Subcutaneous adipose tissue (tissue), 4 donors: ENCODE data around the gene NTSR1. TPM values are rescaled to one million over a fixed set of nuclear protein-coding genes. Genes with fewer than 3 reads are reported as not detected.

Source experiments
- CTCF ChIP-seq: fragments of 450-650 bp; IDR thresholded peaks from one replicate; pipeline ENCODE4 v1.5.1; 2016; ENCODE audit warnings: low read depth, mild to moderate bottlenecking, control low read depth, antibody characterized with exemption, moderate library complexity
- total RNA-seq, 4 donors: library from RNA; depleted of rRNA; stranded (reverse); fragments of >200 nt; gene quantifications; one replicate each; pipeline ENCODE4 v1.1.0, GENCODE V29; 2016

Gene NTSR1
- total RNA-seq, 4 donors from 2014 or later: 0.16 TPM; not detected in 3

- no peak for TF ChIP-seq CTCF
Observed at GRCh38 chr20:62717933-62718332, 9.3 kb downstream of the NTSR1 start.

- no peak for TF ChIP-seq CTCF
Observed at GRCh38 chr20:62718546-62718945, 9.9 kb downstream of the NTSR1 start.

GRCh38 chr20:62719250-62719935, 10.8 kb downstream of the NTSR1 start:
- TF ChIP-seq CTCF: no peak

GRCh38 chr20:62721511-62722370, 13.1 kb downstream of the NTSR1 start:
- no peak for TF ChIP-seq CTCF

GRCh38 chr20:62722627-62723026, 14.0 kb downstream of the NTSR1 start:
- no peak for TF ChIP-seq CTCF

GRCh38 chr20:62723351-62723750, 14.7 kb downstream of the NTSR1 start:
- TF ChIP-seq CTCF: no peak

- no peak for TF ChIP-seq CTCF
Observed at GRCh38 chr20:62723768-62724450, 15.3 kb downstream of the NTSR1 start.
